Measurements from ENCODE around the gene ELF4.

The ELF4 gene

GRCh38 chrX:130109429-130110378 lies 593 bp downstream of the ELF4 start:
- no peak; the same call in 2 of the 3 replicates for ATAC-seq
- TF ChIP-seq ZNF70 (CRISPR knock-in tag; IDR thresholded peaks at IDR 0.05) (no peak), ISL1 (CRISPR knock-in tag; IDR thresholded peaks at IDR 0.05) (no peak), SNAI2 (CRISPR knock-in tag; IDR thresholded peaks at IDR 0.05) (no peak), BACH2 (CRISPR knock-in tag; IDR thresholded peaks at IDR 0.05; ENCODE audit: borderline replicate concordance) (no peak), PATZ1 (CRISPR knock-in tag; IDR thresholded peaks at IDR 0.05; ENCODE audit: borderline replicate concordance) (no peak), ZNF565 (CRISPR knock-in tag; conservative IDR thresholded peaks at IDR 0.05; ENCODE audit: low read depth) (no peak), ZNF8 (CRISPR knock-in tag; IDR thresholded peaks at IDR 0.05) (no peak), ARNTL (CRISPR knock-in tag; IDR thresholded peaks at IDR 0.05; ENCODE audit: borderline replicate concordance, low read depth) (no peak), ZFP3 (CRISPR knock-in tag; IDR thresholded peaks at IDR 0.05) (no peak), TOX (CRISPR knock-in tag; IDR thresholded peaks at IDR 0.05; ENCODE audit: borderline replicate concordance) (no peak), POU6F1 (CRISPR knock-in tag; IDR thresholded peaks at IDR 0.05; ENCODE audit: borderline replicate concordance, low read depth) (no peak), CSDC2 (CRISPR knock-in tag; IDR thresholded peaks at IDR 0.05) (no peak)

GRCh38 chrX:130108647-130109428 lies 1.5 kb downstream of the ELF4 start:
- TF ChIP-seq PATZ1 (CRISPR knock-in tag; IDR thresholded peaks at IDR 0.05; ENCODE audit: borderline replicate concordance) (no peak), CSRNP3 (CRISPR knock-in tag; IDR thresholded peaks at IDR 0.05) (no peak), TOX (CRISPR knock-in tag; IDR thresholded peaks at IDR 0.05; ENCODE audit: borderline replicate concordance) (no peak), ZNF8 (CRISPR knock-in tag; IDR thresholded peaks at IDR 0.05) (no peak), ZFP3 (CRISPR knock-in tag; IDR thresholded peaks at IDR 0.05) (no peak), ZNF565 (CRISPR knock-in tag; conservative IDR thresholded peaks at IDR 0.05; ENCODE audit: low read depth) (no peak), RARB (CRISPR knock-in tag; IDR thresholded peaks at IDR 0.05) (no peak), OSR1 (CRISPR knock-in tag; IDR thresholded peaks at IDR 0.05) (no peak), ESRRG (CRISPR knock-in tag; IDR thresholded peaks at IDR 0.05) (no peak), BACH2 (CRISPR knock-in tag; IDR thresholded peaks at IDR 0.05; ENCODE audit: borderline replicate concordance) (no peak), ZFP30 (CRISPR knock-in tag; IDR thresholded peaks at IDR 0.05) (no peak), ZNF70 (CRISPR knock-in tag; IDR thresholded peaks at IDR 0.05) (no peak)
- ATAC-seq, result peak; percentile 69

- no peak for ATAC-seq
- TF ChIP-seq POU6F1 (CRISPR knock-in tag; IDR thresholded peaks at IDR 0.05; ENCODE audit: borderline replicate concordance, low read depth) (no peak), CREB5 (CRISPR knock-in tag; IDR thresholded peaks at IDR 0.05; ENCODE audit: low read depth) (no peak), TSHZ2 (CRISPR knock-in tag; IDR thresholded peaks at IDR 0.05) (no peak), ZNF70 (CRISPR knock-in tag; IDR thresholded peaks at IDR 0.05) (no peak), CSRNP3 (CRISPR knock-in tag; IDR thresholded peaks at IDR 0.05) (no peak), ZFP3 (CRISPR knock-in tag; IDR thresholded peaks at IDR 0.05) (no peak), ISL1 (CRISPR knock-in tag; IDR thresholded peaks at IDR 0.05) (no peak), ZNF565 (CRISPR knock-in tag; conservative IDR thresholded peaks at IDR 0.05; ENCODE audit: low read depth) (no peak)
Observed at GRCh38 chrX:130106071-130106470, 4.2 kb downstream of the ELF4 start.
